H1 (cell line): ENCODE results near the gene TOP2B. TPM values are rescaled to one million over a fixed set of nuclear protein-coding genes. Genes with fewer than 3 reads are reported as not detected.

ENCODE experiments used
- CBX8 ChIP-seq: fragments of 300-800, 300-1000 bp; sonication (generic); IDR thresholded peaks from 2 replicates; pipeline ENCODE4 v1.7.1; 2016; ENCODE audit warnings: low read depth, low read length, borderline replicate concordance
- EZH2 ChIP-seq: fragments of 200-600 bp; sonication (generic); IDR thresholded peaks from 2 replicates; pipeline ENCODE4 v1.7.1; 2012; ENCODE audit warnings: low read depth, mild to moderate bottlenecking, moderate library complexity, low read length, inconsistent platforms; ENCODE audit not compliant: severe bottlenecking
- MAFK ChIP-seq: IDR thresholded peaks from 2 replicates; pipeline ENCODE4 v1.6.1; 2012; ENCODE audit warnings: low read depth, mild to moderate bottlenecking, improper control_type of control experiment, low read length
- NRF1 ChIP-seq: IDR thresholded peaks from 2 replicates; pipeline ENCODE4 v1.6.1; 2011; ENCODE audit warnings: mild to moderate bottlenecking, low read depth, low read length, improper control_type of control experiment
- POLR2A ChIP-seq, 2 experiments: IDR thresholded peaks; 1 replicate in 1 of 2; 2 replicates in 1 of 2; pipeline ENCODE4 v1.6.1; 2011; ENCODE audit warnings: low read depth in 2 of 2, low read length in 2 of 2, mild to moderate bottlenecking in 2 of 2; ENCODE audit errors: control extremely low read depth in 1 of 2
- SP4 ChIP-seq: IDR thresholded peaks from 2 replicates; pipeline ENCODE4 v1.6.1; 2012; ENCODE audit warnings: low read length, inconsistent platforms
- USF2 ChIP-seq: IDR thresholded peaks from 2 replicates; pipeline ENCODE4 v1.6.1; 2011; ENCODE audit warnings: low read length, improper control_type of control experiment
- polyA plus RNA-seq, 7 experiments: library from polyadenylated mRNA; depleted of rRNA in 3 of 7; stranded (reverse) in 5 of 7; unstranded in 2 of 7; fragments of >200 nt in 5 of 7; fragments of 200-250 nt in 2 of 7; gene quantifications; 1 replicate in 5 of 7; 2 replicates in 1 of 7; 4 replicates in 1 of 7; pipeline versions ENCODE4 v1.2.1 to v1.2.3, GENCODE V29; 2011 to 2013; ENCODE audit warnings: missing spikeins in 2 of 7, mixed read lengths in 2 of 7
- total RNA-seq: library from RNA; stranded (reverse); fragmentation: NEBNext Ultra II Directional; extraction: Animal tissue kit (Norgen Biotek cat#: 25700); gene quantifications from 2 replicates; pipeline ENCODE4 v1.2.1, GENCODE V29; 2021
- TF ChIP-seq, protein P1 (sequence below): IDR thresholded peaks from 2 replicates; pipeline ENCODE4 v1.6.1; 2012; ENCODE audit warnings: inconsistent platforms

TOP2B gene
- total and polyA plus RNA-seq, 2 of the 8 experiments (the other 6 are each of a cell fraction or from before 2014, with no cell fraction given), result 34.9 to 206 TPM

DNA sequence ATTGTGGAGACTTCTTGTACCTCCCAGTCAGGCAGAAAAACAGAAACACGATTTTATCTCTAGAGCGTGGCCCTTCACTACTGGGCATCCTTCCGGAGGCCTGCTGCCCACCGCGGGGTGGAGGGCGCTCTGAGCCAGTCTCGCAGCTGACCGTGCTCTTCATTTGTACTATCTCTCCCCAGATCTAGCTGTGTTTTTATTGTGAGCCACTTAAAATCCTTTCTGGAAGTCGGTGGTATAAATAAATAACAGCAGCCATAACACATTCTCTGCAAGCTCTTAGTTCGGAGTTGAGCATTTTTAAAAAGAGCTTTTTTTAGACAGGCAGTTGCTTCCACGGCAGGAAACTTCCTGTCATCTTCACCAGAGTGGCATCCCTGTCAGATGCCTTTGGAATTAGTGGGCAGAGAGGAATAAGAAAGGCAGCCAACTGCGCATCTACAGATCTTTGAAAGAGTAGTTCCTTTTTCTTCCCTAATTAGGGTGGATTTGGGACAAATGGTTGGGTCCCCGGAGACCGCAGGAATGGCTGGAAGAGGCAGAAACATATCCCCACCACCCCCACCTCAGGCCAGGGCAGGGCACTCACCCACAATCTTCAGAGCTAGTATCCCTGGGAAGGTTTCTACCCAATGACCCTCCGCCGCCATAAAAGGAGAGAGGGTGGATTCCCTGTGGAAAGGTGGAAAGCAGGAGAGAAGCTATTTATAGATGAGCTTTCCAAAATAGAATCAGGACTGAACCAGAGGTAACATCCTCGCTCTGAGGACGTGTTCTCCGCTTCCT lies 91.1 kb downstream of the TOP2B start (continued):
- no peak for TF ChIP-seq USF2
- TF ChIP-seq, protein P1, sequence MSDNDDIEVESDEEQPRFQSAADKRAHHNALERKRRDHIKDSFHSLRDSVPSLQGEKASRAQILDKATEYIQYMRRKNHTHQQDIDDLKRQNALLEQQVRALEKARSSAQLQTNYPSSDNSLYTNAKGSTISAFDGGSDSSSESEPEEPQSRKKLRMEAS, result no peak
- no peak for TF ChIP-seq CBX8
- no peak for TF ChIP-seq EZH2
- no peak for TF ChIP-seq MAFK
- TF ChIP-seq POLR2A (IDR thresholded peaks at IDR 0.05; ENCODE audit: control extremely low read depth in 1 of 2, low read depth in 2 of 2, low read length in 2 of 2), result no peak
- TF ChIP-seq SP4, result no peak
- no peak for TF ChIP-seq NRF1
